ENCODE measurements around the gene ANKRD13A. TPM values are rescaled to one million over a fixed set of nuclear protein-coding genes. Genes with fewer than 3 reads are reported as not detected.

The ANKRD13A gene
- 13.4 to 17.9 TPM (median 15.7 TPM) in 5 replicates for total RNA-seq (2022; extraction: Qiagen RNA extraction)

GRCh38 chr12:109998904-109999648 is at the start of gene ANKRD13A:
TSS of gene ANKRD13A (plus strand) at chr12:109999430. CDS start at chr12:109999689, 259 bp downstream.

GRCh38 chr12:109995686-109996482 is 3.3 kb upstream of the ANKRD13A start, which contains the start of gene GIT2:
TSS of gene GIT2 (minus strand) at chr12:109996368. CDS start at chr12:109996224, 144 bp downstream.

GRCh38 chr12:110048242-110049027 is 49.2 kb downstream of the ANKRD13A start, which contains the start of gene C12orf76:
TSS of gene C12orf76 (minus strand) at chr12:110048522. CDS start at chr12:110048495, 27 bp downstream.

Other genes with a start within 250 kb of the ANKRD13A start
- gene TRPV4, start 166.0 kb upstream of the ANKRD13A start, total RNA-seq (2022; extraction: Qiagen RNA extraction), result 0.08 to 0.19 TPM (median 0.17 TPM) in 5 replicates
- gene GLTP, start 118.9 kb upstream of the ANKRD13A start, total RNA-seq (2022; extraction: Qiagen RNA extraction), result 20.3 to 23.0 TPM (median 21.6 TPM) in 5 replicates
- 14.3 to 18.1 TPM (median 17.1 TPM) in 5 replicates for gene TCHP, start 99.2 kb upstream of the ANKRD13A start, total RNA-seq (2022; extraction: Qiagen RNA extraction)
- gene GIT2, start 3.1 kb upstream of the ANKRD13A start, total RNA-seq (2022; extraction: Qiagen RNA extraction), result 15.8 to 24.2 TPM (median 22.3 TPM) in 5 replicates
- 5.7 to 7.1 TPM (median 6.6 TPM) in 5 replicates for gene C12orf76, start 49.1 kb downstream of the ANKRD13A start, total RNA-seq (2022; extraction: Qiagen RNA extraction)
- 14.0 to 19.9 TPM (median 19.0 TPM) in 5 replicates for gene IFT81, start 124.9 kb downstream of the ANKRD13A start, total RNA-seq (2022; extraction: Qiagen RNA extraction)